ENCODE results near the gene DSEL. TPM values are rescaled to one million over a fixed set of nuclear protein-coding genes. Genes with fewer than 3 reads are reported as not detected.

Gene DSEL
- total RNA-seq: 1 to 10 TPM; 1.9 to 2.7 (median 2.4) TPM

DNA sequence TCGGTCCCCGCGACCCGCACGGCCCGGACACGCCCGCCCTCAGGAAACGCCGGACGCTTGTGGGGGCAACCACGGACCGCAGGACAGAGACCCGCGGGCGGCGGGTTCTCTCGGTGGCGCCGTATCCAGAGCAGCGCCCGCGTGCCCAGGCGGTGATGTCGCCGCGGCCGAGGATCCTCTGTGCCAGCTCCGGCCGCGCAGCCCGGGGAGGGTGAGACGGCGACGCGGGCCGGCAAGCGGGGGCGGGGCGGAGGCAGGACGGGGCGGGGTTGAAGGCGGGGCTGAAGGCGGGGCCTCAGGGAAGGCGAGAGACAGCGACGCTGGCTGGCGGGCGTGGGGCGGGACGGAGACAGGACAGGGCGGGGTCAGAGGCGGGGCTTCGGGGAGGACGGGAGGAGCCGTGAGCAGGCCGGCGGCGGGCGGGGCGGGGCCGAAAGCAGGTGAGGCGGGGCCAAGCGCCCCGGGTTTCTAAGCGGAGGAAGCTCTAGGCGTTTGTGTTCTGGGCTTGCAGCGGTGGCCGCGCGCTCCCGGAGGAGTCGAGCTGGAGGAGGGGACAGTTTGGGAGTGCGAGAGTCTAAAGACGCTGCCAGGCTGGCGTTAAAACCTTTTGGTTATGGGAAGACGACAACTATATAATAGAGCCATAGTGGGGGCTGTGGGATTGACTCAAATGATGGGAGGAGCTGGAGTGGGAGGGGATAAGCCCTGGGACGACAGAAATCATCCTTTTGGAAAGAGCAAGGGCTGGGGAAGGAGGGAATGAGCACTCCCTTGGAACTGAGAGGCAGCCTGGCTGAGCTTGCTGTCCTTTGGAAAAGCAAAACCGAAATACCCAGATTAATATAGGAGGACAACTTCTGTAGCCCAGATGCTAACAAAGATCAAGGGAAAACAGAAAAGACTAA lies at the start of gene DSEL:
Gene DSEL, minus strand, starts transcription at position 182 of the 905 bp plus-strand sequence. CDS start 2,112 bp downstream, outside the sequence.
- Histone ChIP-seq H3K36me3 (no peaks in the 10 kb centered on the region), H3K4me3 (peak within 1 kb of the TSS; percentile 60 to 76 (median 66)), H3K9me3 (no peaks in the 10 kb centered on the region), H3K4me1 (peaks cover 0 to 9% (median 0%) of the 10 kb centered on the region in 4 donors), H3K27me3 (no peaks in the 10 kb centered on the region), H3K27ac (peak within 1 kb of the TSS; percentile 61 to 81 (median 68))
- peak; percentile 90 to 100 (median 98) for DNase-seq
- TF ChIP-seq POLR2A (IDR thresholded peaks at IDR 0.05): peak in 1 of 2 donors; percentile 24
- TF ChIP-seq, protein P1, sequence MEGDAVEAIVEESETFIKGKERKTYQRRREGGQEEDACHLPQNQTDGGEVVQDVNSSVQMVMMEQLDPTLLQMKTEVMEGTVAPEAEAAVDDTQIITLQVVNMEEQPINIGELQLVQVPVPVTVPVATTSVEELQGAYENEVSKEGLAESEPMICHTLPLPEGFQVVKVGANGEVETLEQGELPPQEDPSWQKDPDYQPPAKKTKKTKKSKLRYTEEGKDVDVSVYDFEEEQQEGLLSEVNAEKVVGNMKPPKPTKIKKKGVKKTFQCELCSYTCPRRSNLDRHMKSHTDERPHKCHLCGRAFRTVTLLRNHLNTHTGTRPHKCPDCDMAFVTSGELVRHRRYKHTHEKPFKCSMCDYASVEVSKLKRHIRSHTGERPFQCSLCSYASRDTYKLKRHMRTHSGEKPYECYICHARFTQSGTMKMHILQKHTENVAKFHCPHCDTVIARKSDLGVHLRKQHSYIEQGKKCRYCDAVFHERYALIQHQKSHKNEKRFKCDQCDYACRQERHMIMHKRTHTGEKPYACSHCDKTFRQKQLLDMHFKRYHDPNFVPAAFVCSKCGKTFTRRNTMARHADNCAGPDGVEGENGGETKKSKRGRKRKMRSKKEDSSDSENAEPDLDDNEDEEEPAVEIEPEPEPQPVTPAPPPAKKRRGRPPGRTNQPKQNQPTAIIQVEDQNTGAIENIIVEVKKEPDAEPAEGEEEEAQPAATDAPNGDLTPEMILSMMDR (IDR thresholded peaks at IDR 0.05): no peak

DNA sequence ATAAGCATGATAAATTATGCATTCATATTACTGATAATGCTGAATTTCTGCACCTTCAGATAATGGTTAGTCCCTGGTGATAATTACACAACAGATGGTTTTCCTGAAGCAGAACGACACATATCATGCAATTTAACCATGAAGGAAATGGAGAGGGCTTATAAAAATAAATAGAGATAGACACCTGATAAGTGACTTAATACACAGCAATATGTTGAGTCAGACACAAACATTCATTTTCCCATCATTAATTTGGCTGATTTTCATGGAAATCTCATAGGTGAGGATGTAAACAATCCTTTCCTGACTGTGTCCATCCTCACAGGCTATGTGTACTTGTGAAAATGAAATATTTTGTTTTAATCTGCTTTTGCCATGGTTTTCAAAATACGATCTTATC lies 36.9 kb upstream of the DSEL start:
- no peak for DNase-seq
- Histone ChIP-seq H3K36me3 (no peaks in the 10 kb centered on the region), H3K4me3 (no peak overlapping the region), H3K4me1 (no peaks in the 10 kb centered on the region), H3K27me3 (no peaks in the 10 kb centered on the region), H3K27ac (no peak overlapping the region), H3K9me3 (no peaks in the 10 kb centered on the region)
- TF ChIP-seq, protein P1 (IDR thresholded peaks at IDR 0.05): no peak
- no peak for TF ChIP-seq POLR2A (IDR thresholded peaks at IDR 0.05)

DNA sequence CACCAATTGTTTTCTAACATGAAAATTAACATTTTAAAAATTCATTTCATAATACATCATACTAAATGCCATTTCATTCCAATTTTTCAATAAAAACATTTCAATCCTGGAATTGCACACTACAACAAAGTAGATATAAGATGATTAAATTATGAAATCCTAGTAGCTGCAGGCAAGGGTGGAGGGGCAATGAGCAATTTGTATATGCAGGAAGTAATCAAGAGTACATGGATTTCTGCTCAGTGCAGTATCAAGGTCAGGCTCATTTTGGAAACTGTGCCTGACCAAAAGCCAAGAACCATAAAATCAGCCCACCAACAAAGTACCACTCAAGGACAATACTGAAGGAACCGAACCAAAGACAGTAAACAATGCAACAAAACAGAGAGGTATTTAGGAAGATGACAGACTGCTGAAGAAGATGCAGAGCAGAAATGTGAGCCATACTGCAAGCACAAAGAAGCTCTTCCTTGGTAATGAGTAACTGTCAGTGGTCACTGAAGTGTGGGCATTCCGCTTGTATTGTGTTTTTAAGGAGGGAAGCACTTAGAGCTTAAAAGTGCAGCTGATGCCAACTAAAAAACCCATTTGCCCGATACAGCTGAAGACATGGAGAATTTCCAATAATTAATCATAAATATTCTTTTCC lies 34.5 kb upstream of the DSEL start:
- Histone ChIP-seq H3K27ac (no peak overlapping the region), H3K36me3 (no peaks in the 10 kb centered on the region), H3K4me1 (no peaks in the 10 kb centered on the region), H3K9me3 (no peaks in the 10 kb centered on the region), H3K4me3 (no peak overlapping the region), H3K27me3 (no peaks in the 10 kb centered on the region)
- no peak for TF ChIP-seq POLR2A (IDR thresholded peaks at IDR 0.05)
- TF ChIP-seq, protein P1 (IDR thresholded peaks at IDR 0.05): no peak
- no peak for DNase-seq

DNA sequence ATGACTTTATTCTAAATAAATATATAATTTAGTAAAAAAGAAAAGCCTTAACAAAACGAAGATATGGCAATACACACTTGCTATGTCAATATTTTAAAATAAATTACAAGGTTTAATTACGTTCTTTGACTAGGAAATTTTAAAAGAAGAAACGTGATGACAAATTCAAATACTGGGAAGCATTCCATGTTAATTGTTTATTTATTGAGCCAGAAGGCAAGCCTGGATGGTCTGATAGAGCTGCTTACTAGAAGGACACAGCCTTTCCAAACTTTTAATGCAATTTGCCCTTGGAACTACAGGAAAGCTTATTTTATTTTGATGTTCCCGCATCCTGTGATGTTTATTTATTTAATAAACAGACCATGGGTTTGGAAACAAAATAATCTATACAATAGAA lies 33.4 kb upstream of the DSEL start:
- Histone ChIP-seq H3K27me3 (no peaks in the 10 kb centered on the region), H3K36me3 (no peaks in the 10 kb centered on the region), H3K4me3 (no peak overlapping the region), H3K9me3 (no peaks in the 10 kb centered on the region), H3K27ac (no peak overlapping the region), H3K4me1 (no peaks in the 10 kb centered on the region)
- TF ChIP-seq, protein P1 (IDR thresholded peaks at IDR 0.05): no peak
- no peak for TF ChIP-seq POLR2A (IDR thresholded peaks at IDR 0.05)
- DNase-seq: no peak

DNA sequence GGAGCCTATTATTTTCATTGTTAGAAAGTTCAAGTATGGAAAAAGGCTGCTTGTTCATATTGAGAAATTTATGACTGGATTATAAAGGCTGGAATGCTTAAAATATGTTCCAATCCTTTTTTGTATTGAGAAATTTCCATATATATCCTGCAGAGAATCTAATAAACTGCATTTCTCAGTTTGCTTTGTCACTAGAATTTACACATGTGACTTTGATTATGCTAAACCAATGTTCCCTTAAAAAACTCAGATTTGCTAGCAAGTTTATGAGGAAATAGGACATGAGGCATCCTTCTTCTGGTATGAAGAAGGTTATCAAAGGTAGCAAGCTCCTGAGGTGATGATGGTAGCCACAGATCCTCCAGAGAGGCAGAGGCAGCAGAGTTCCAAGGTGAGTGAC lies 29.2 kb upstream of the DSEL start:
- Histone ChIP-seq H3K4me1 (no peaks in the 10 kb centered on the region), H3K27ac (no peak overlapping the region), H3K36me3 (no peaks in the 10 kb centered on the region), H3K9me3 (no peaks in the 10 kb centered on the region), H3K27me3 (no peaks in the 10 kb centered on the region), H3K4me3 (no peak overlapping the region)
- TF ChIP-seq POLR2A (IDR thresholded peaks at IDR 0.05): no peak
- TF ChIP-seq, protein P1 (IDR thresholded peaks at IDR 0.05): no peak
- no peak for DNase-seq

All from Peyer's patch (tissue), 4 donors.